CD4-positive, alpha-beta T cell treated with Interleukin-15 for 1 hour (primary cell): ENCODE measurements around the gene ST6GALNAC2.
"Not testable (repeated sequence)": the region's sequence is repeated elsewhere in the genome, so short reads cannot be mapped to it uniquely, and the experiment has no call there.

Experiments
- DNase-seq: peaks from one replicate; pipeline ENCODE4 v3.0.0-alpha.2; 2020

The ST6GALNAC2 gene

GRCh38 chr17:76538941-76539570 lies 46.6 kb downstream of the ST6GALNAC2 start:
- DNase-seq = no peak

GRCh38 chr17:76538281-76538931 lies 47.3 kb downstream of the ST6GALNAC2 start:
- DNase-seq = no peak

GRCh38 chr17:76537578-76538280 lies 47.9 kb downstream of the ST6GALNAC2 start, which contains the start of gene CYGB:
CYGB (minus strand) TSS chr17:76537709; CDS start chr17:76537542, 167 bp downstream.
- no peak for DNase-seq

- no peak for DNase-seq
These were observed 48.4 kb downstream of the ST6GALNAC2 start for GRCh38 chr17:76537288-76537577.

- no peak for DNase-seq
These were observed 49.0 kb downstream of the ST6GALNAC2 start for GRCh38 chr17:76536511-76537287.

GRCh38 chr17:76535788-76536510 lies 49.7 kb downstream of the ST6GALNAC2 start:
- DNase-seq = no peak

GRCh38 chr17:76534831-76535732 lies 50.6 kb downstream of the ST6GALNAC2 start:
- no peak for DNase-seq

GRCh38 chr17:76533640-76534359 lies 51.9 kb downstream of the ST6GALNAC2 start:
- DNase-seq = not testable (repeated sequence)

GRCh38 chr17:76532072-76532651 lies 53.5 kb downstream of the ST6GALNAC2 start:
- no peak for DNase-seq

- no peak for DNase-seq
These were observed 54.1 kb downstream of the ST6GALNAC2 start for GRCh38 chr17:76531486-76532038.

GRCh38 chr17:76530811-76531485 lies 54.7 kb downstream of the ST6GALNAC2 start:
- no peak for DNase-seq

GRCh38 chr17:76530095-76530723 lies 55.5 kb downstream of the ST6GALNAC2 start:
- DNase-seq = no peak

GRCh38 chr17:76529224-76530094 lies 56.2 kb downstream of the ST6GALNAC2 start:
- DNase-seq = no peak

- DNase-seq = no peak
These were observed 57.0 kb downstream of the ST6GALNAC2 start for GRCh38 chr17:76528528-76529223.

GRCh38 chr17:76528156-76528527 lies 57.5 kb downstream of the ST6GALNAC2 start:
- DNase-seq = no peak

GRCh38 chr17:76527430-76528111 lies 58.1 kb downstream of the ST6GALNAC2 start:
- peak; percentile 66 for DNase-seq

GRCh38 chr17:76527016-76527415 lies 58.6 kb downstream of the ST6GALNAC2 start:
- not testable (repeated sequence) for DNase-seq
